Activated CD8-positive, alpha-beta memory T cell treated with anti-CD3 and anti-CD28 coated beads, Interleukin-2, amount 50 U/mL, for 24 hours (primary cell): ENCODE data around the gene SHPK.

Source experiments
- DNase-seq: peaks from one replicate; pipeline ENCODE4 v3.0.0-alpha.2; 2020; ENCODE audit errors: extremely low read depth

Gene SHPK

GRCh38 chr17:3627769-3628167 is 8.3 kb downstream of the SHPK start:
- no peak for DNase-seq

GRCh38 chr17:3626831-3627768 is 8.9 kb downstream of the SHPK start:
- no peak for DNase-seq

GRCh38 chr17:3622977-3623594 is 13.0 kb downstream of the SHPK start:
- DNase-seq, result no peak

- no peak for DNase-seq
Observed at GRCh38 chr17:3621146-3621720, 14.8 kb downstream of the SHPK start.

GRCh38 chr17:3615160-3615870 is 20.7 kb downstream of the SHPK start:
- DNase-seq, result no peak

GRCh38 chr17:3613124-3613523 is 22.9 kb downstream of the SHPK start:
- no peak for DNase-seq

- DNase-seq, result no peak
Observed at GRCh38 chr17:3610523-3610922, 25.5 kb downstream of the SHPK start.

GRCh38 chr17:3609689-3610088 is 26.4 kb downstream of the SHPK start:
- no peak for DNase-seq

- DNase-seq, result no peak
Observed at GRCh38 chr17:3603870-3604259, 32.2 kb downstream of the SHPK start.

GRCh38 chr17:3603119-3603869 is 32.8 kb downstream of the SHPK start:
- no peak for DNase-seq

GRCh38 chr17:3602499-3602898 is 33.6 kb downstream of the SHPK start:
- DNase-seq, result no peak

- DNase-seq, result no peak
Observed at GRCh38 chr17:3600529-3601205, 35.4 kb downstream of the SHPK start.

GRCh38 chr17:3598078-3598477 is 38.0 kb downstream of the SHPK start:
- no peak for DNase-seq

- no peak for DNase-seq
Observed at GRCh38 chr17:3596804-3597464, 39.1 kb downstream of the SHPK start.

GRCh38 chr17:3594976-3595375 is 41.1 kb downstream of the SHPK start:
- no peak for DNase-seq

GRCh38 chr17:3594051-3594800 is 41.8 kb downstream of the SHPK start:
- no peak for DNase-seq

- no peak for DNase-seq
Observed at GRCh38 chr17:3593384-3593783, 42.7 kb downstream of the SHPK start.

- no peak for DNase-seq
Observed at GRCh38 chr17:3592216-3592860, 43.7 kb downstream of the SHPK start.

- DNase-seq, result no peak
Observed at GRCh38 chr17:3590768-3591167, 45.3 kb downstream of the SHPK start.
